HepG2 (cell line): ENCODE results near the gene BANP. TPM values are rescaled to one million over a fixed set of nuclear protein-coding genes. Genes with fewer than 3 reads are reported as not detected.
"Not testable (repeated sequence)": the region's sequence is repeated elsewhere in the genome, so short reads cannot be mapped to it uniquely, and the experiment has no call there.

ENCODE experiments used
- ATAC-seq: fragments of 200-7000 bp; cut with Tn5 transposase; 3 replicates; pipeline ENCODE4 v1.9.1; 2020; ENCODE audit warnings: mild to moderate bottlenecking, moderate library complexity
- BruUV-seq: library from RNA; stranded (reverse); fragments of 400-500 nt; replicated peaks from 2 replicates; lab custom pipeline; 2021; lab: Mats Ljungman, UMichigan
- CTCF ChIA-PET: fragments of 300-600 bp; formaldehyde crosslinking; extraction: SDS; loops from one replicate; lab custom pipeline; 2021; ENCODE audit warnings: low total read pairs, inconsistent platforms, low intra/inter-chr PET ratio; lab: Yijun Ruan, JAX
- POLR2A ChIA-PET: fragments of 350-600 bp; sonication (Branson Sonifier 250); formaldehyde crosslinking; loops from one replicate; lab custom pipeline; 2020; ENCODE audit warnings: antibody characterized with exemption, inconsistent platforms; lab: Yijun Ruan, JAX
- DNase-seq: peaks from one replicate; pipeline ENCODE4 v3.0.0-alpha.2; 2015; ENCODE audit warnings: low spot score
- FAIRE-seq: peaks from 3 replicates; lab custom pipeline; 2011; peaks lifted over from hg19 to GRCh38; lab: Jason Lieb, UNC
- H2AFZ ChIP-seq: one replicate; pipeline ENCODE4 v1.6.1; 2011; ENCODE audit warnings: low read length, inconsistent platforms
- H3K27ac ChIP-seq: fragments of 300-600 bp; 3 replicates; pipeline ENCODE4 v1.8.0; 2011; ENCODE audit warnings: mixed run types, mild to moderate bottlenecking, mixed read lengths, low read length, inconsistent platforms; ENCODE audit not compliant: insufficient read depth; ENCODE audit errors: extremely low read length
- H3K27me3 ChIP-seq, 2 experiments: fragments of 200-600 bp in 1 of 2; 2 replicates in 1 of 2; 3 replicates in 1 of 2; pipeline versions ENCODE4 v1.6.0 to v1.8.0; 2011; ENCODE audit warnings: low read length in 2 of 2, mild to moderate bottlenecking in 2 of 2, moderate library complexity in 2 of 2, inconsistent platforms in 1 of 2; ENCODE audit not compliant: insufficient read depth in 2 of 2, control insufficient read depth in 1 of 2
- H3K36me3 ChIP-seq, 2 experiments: fragments of 200-600 bp in 1 of 2; replicated peaks in 1 of 2; 2 replicates in 1 of 2; 3 replicates in 1 of 2; pipeline versions ENCODE4 v1.5.1 to v1.8.0; 2011; ENCODE audit warnings: low read length in 2 of 2, inconsistent platforms in 1 of 2; ENCODE audit not compliant: insufficient read depth in 2 of 2, control insufficient read depth in 1 of 2
- H3K4me1 ChIP-seq: 2 replicates; pipeline ENCODE4 v1.5.1; 2012; ENCODE audit warnings: low read length, inconsistent platforms; ENCODE audit not compliant: insufficient read depth
- H3K4me2 ChIP-seq: 2 replicates; pipeline ENCODE4 v1.6.0; 2011; ENCODE audit warnings: low read depth, low read length, inconsistent platforms
- H3K4me3 ChIP-seq, 3 experiments: fragments of 200-600 bp in 1 of 3; sonication (generic), shearing (Covaris generic) in 1 of 3; replicated peaks in 1 of 3; 2 replicates each; pipeline ENCODE4 v1.5.1; 2011 to 2016; ENCODE audit warnings: low read length in 3 of 3, inconsistent platforms in 2 of 3, low read depth in 2 of 3, mild to moderate bottlenecking in 2 of 3, control low read depth in 1 of 3, mixed read lengths in 1 of 3; ENCODE audit not compliant: insufficient read depth in 1 of 3
- H3K79me2 ChIP-seq: one replicate; pipeline ENCODE4 v1.6.1; 2011; ENCODE audit warnings: low read length, inconsistent platforms; ENCODE audit not compliant: insufficient read depth
- H3K9ac ChIP-seq: 2 replicates; pipeline ENCODE4 v1.6.0; 2011; ENCODE audit warnings: mild to moderate bottlenecking, low read depth, low read length, inconsistent platforms; ENCODE audit not compliant: insufficient read depth
- H3K9me3 ChIP-seq: 2 replicates; pipeline ENCODE4 v1.5.1; 2012; ENCODE audit warnings: mild to moderate bottlenecking, low read length
- H4K20me1 ChIP-seq: 2 replicates; pipeline ENCODE4 v1.6.0; 2011; ENCODE audit warnings: inconsistent platforms, mild to moderate bottlenecking, low read length, moderate library complexity; ENCODE audit not compliant: insufficient read depth
- MAFF ChIP-seq: IDR thresholded peaks from 2 replicates; pipeline ENCODE4 v1.6.1; 2011; ENCODE audit warnings: low read depth, low read length, improper control_type of control experiment
- MAFK ChIP-seq, 2 experiments: IDR thresholded peaks in 1 of 2; conservative IDR thresholded peaks in 1 of 2; 2 replicates each; pipeline ENCODE4 v1.6.1; 2011; ENCODE audit warnings: improper control_type of control experiment in 2 of 2, low read length in 2 of 2
- NFE2L2 ChIP-seq: fragments of 150-350 bp; IDR thresholded peaks from 2 replicates; pipeline ENCODE4 v1.6.1; 2014; ENCODE audit warnings: low read length
- RAD51 ChIP-seq: fragments of 450-650 bp; IDR thresholded peaks from 2 replicates; pipeline ENCODE4 v1.6.1; 2016; ENCODE audit warnings: borderline replicate concordance
- ZNF446 ChIP-seq: sonication (generic); formaldehyde crosslinking; IDR thresholded peaks from 2 replicates; pipeline ENCODE4 v1.5.0; 2020; ENCODE audit warnings: mild to moderate bottlenecking, missing genetic modification reagents
- whole genome bisulfite sequencing: methylation state at CpG from one replicate; pipeline ENCODE4 v1.1.6; 2017; ENCODE audit warnings: low lambda C conversion rate; 5-methylcytosine and 5-hydroxymethylcytosine counted together
- in situ Hi-C: cut with HindIII; loops from 2 replicates; pipeline ENCODE4 v1.10.0; 2017; ENCODE audit warnings: low pct_unique_long_range_greater_than_20kb; ENCODE audit not compliant: extremely low pct_ligation_motif_present
- intact Hi-C: fragments of 100-400 bp; cut with micrococcal nuclease; formaldehyde crosslinking; loops from one replicate; pipeline ENCODE4 v1.10.0; 2022; ENCODE audit not compliant: unreplicated experiment
- polyA plus RNA-seq, 8 experiments: library from polyadenylated mRNA; depleted of rRNA in 3 of 8; stranded (reverse) in 7 of 8; unstranded in 1 of 8; fragments of >200 nt; fragmentation: Illumina TruSeq in 4 of 8; extraction: Trizol in 4 of 8; gene quantifications; 2 replicates each; pipeline versions ENCODE4 v1.2.1 to v1.2.3, GENCODE V29; 2011 to 2016; ENCODE audit warnings: low read depth in 4 of 8, missing spikeins in 1 of 8, mixed read lengths in 1 of 8; ENCODE audit not compliant: insufficient read depth in 1 of 8
- total RNA-seq, 5 experiments: library from RNA; depleted of rRNA; stranded (reverse); fragments of >200 nt; fragmentation: Illumina TruSeq; extraction: Trizol; gene quantifications; 2 replicates each; pipeline ENCODE4 v1.2.3, GENCODE V29; 2016; ENCODE audit warnings: low read depth in 1 of 5

The BANP gene
- total and polyA plus RNA-seq, 2 of the 13 experiments (the other 11 are each of a cell fraction or from before 2014, with no cell fraction given), result 20.2 to 23.8 TPM

- H4K20me1 ChIP-seq, DNase-seq, BruUV-seq, H3K79me2 ChIP-seq, H3K9ac ChIP-seq, H3K4me3 ChIP-seq, H2AFZ ChIP-seq, H3K9me3 ChIP-seq, CTCF ChIA-PET, POLR2A ChIA-PET, intact Hi-C loops: not testable (repeated sequence)
- 92% methylated on average over 7 of the region's 7 CpGs for WGBS
- TF ChIP-seq MAFF (peak; percentile 83), MAFK (conservative IDR thresholded peaks at IDR 0.05 in 1 of 2, IDR thresholded peaks at IDR 0.05 in 1 of 2; ENCODE audit: low read length in 2 of 2) (peak; percentile 72 to 90)
- TF ChIP-seq, all 625 proteins: peak for 2; not testable (repeated sequence) for 623
- H3K4me1 ChIP-seq, H3K27me3 ChIP-seq, ATAC-seq, in situ Hi-C loops, FAIRE-seq, H3K27ac ChIP-seq, H3K4me2 ChIP-seq: not testable (repeated sequence)
- peaks cover 1 to 19% of the 10 kb centered on the region in 2 experiments; a peak in 2 of 5 replicates for H3K36me3 ChIP-seq
These were observed 40.9 kb downstream of the BANP start for GRCh38 chr16:87992142-87992541.

GRCh38 chr16:87993901-87994300 lies 42.7 kb downstream of the BANP start:
- Histone ChIP-seq H3K79me2 (no peaks in the 10 kb centered on the region), H3K36me3 (peaks cover 1 to 15% of the 10 kb centered on the region in 2 experiments; a peak in 3 of 5 replicates), H2AFZ (no peak overlapping the region), H4K20me1 (no peaks in the 10 kb centered on the region), H3K4me1 (peaks cover 11% of the 10 kb centered on the region; the same call in 1 of the 2 replicates), H3K27ac (no peak overlapping the region), H3K27me3 (no peaks in the 10 kb centered on the region), H3K9me3 (no peaks in the 10 kb centered on the region), H3K9ac (no peak overlapping the region), H3K4me3 (no peak overlapping the region), H3K4me2 (no peak overlapping the region)
- POLR2A ChIA-PET, result no interaction called here
- CTCF ChIA-PET, result no interaction called here
- WGBS, result 95% methylated on average over 17 of the region's 17 CpGs
- FAIRE-seq (no peak), ATAC-seq (no peak), DNase-seq (no peak)
- in situ Hi-C loops (no loop called here), intact Hi-C loops (no loop called here)
- BruUV-seq, result no TSS peak
- TF ChIP-seq ZNF446 (CRISPR knock-in tag) (no peak), NFE2L2 (no peak), RAD51 (no peak)
